ENCODE data around the gene GABRG3. TPM values are rescaled to one million over a fixed set of nuclear protein-coding genes. Genes with fewer than 3 reads are reported as not detected.

The GABRG3 gene
- total RNA-seq, 1 experiment from 2014 or later: 0.15 TPM

DNA sequence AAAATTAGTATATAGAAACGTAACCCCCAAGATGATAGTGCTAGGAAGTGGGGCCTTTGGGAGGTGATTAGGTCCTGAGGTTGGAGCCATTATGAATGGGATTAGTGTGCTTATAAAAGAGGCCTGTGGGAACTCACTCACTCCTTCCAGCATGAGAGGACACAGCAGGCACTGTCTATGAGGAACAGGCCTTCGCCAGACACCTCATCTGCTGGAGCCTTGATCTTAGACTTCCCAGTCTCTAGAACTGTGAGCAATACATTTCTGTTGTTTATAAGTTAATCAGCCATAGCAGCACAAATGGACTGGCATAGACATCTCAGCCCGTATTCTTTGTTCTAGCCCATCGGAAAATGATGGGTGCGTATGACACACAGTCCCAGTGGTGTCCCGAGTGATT lies 152.3 kb downstream of the GABRG3 start:
- H3K14ac ChIP-seq (ENCODE audit: insufficient read depth, low read length): no peak overlapping the region
- no peak overlapping the region for H2AK5ac ChIP-seq (ENCODE audit: insufficient read length, low read length)
- no peaks in the 10 kb centered on the region for H3K23me2 ChIP-seq (ENCODE audit: insufficient read length, low read depth, low read length, poor library complexity, severe bottlenecking)
- no peak overlapping the region for H3T11ph ChIP-seq (ENCODE audit: low read length)
- WGBS (ENCODE audit: extremely low coverage, insufficient read length, low lambda C conversion rate): no CpG with 5 or more reads among the region's 6 CpGs
- Mint-ChIP-seq H3K27me3 (ENCODE audit: low read depth) (no peaks in the 10 kb centered on the region), H3K9me3 (no peaks in the 10 kb centered on the region), H3K4me1 (no peaks in the 10 kb centered on the region), H3K4me3 (no peak overlapping the region), H3K36me3 (ENCODE audit: insufficient read depth in 1 of 3, low read depth in 3 of 3) (no peaks in the 10 kb centered on the region; a peak in 1 of 7 replicates), H3K27ac (peak overlapping the region in 1 of 3 experiments; percentile 81; a peak in 2 of 7 replicates)
- no peak for DNase-seq
- no peaks in the 10 kb centered on the region for H4K20me1 ChIP-seq (ENCODE audit: control insufficient read depth, insufficient read depth, insufficient read length)
- no peak overlapping the region for H2AFZ ChIP-seq (ENCODE audit: low read length)
- H2BK5ac ChIP-seq (ENCODE audit: insufficient read length, low read length): no peak overlapping the region
- H2BK15ac ChIP-seq (ENCODE audit: low read depth, low read length): no peak overlapping the region
- H3K9me3 ChIP-seq (ENCODE audit: control insufficient read depth, low read depth, low read length): no peaks in the 10 kb centered on the region
- H2BK20ac ChIP-seq (ENCODE audit: low read depth, low read length, poor library complexity, severe bottlenecking): no peak overlapping the region
- no peak overlapping the region for H3K4me2 ChIP-seq (ENCODE audit: insufficient read depth, insufficient read length, low read length)
- no peak overlapping the region for H2BK12ac ChIP-seq (ENCODE audit: insufficient read length, low read depth, low read length)
- no peak overlapping the region for H3K18ac ChIP-seq (ENCODE audit: insufficient read length, low read depth, low read length)
- H3K79me2 ChIP-seq (ENCODE audit: insufficient read depth, low read length): no peaks in the 10 kb centered on the region
- no peaks in the 10 kb centered on the region for H3K4me1 ChIP-seq (ENCODE audit: insufficient read depth, low read length)
- no peak overlapping the region for H3K4ac ChIP-seq (ENCODE audit: low read depth, low read length)
- H4K91ac ChIP-seq (ENCODE audit: insufficient read length, low read depth, low read length): no peak overlapping the region
- no peak overlapping the region for H2BK120ac ChIP-seq (ENCODE audit: low read depth, low read length, poor library complexity, severe bottlenecking)
- no peak overlapping the region for H4K8ac ChIP-seq (replicated peaks; ENCODE audit: insufficient read length, low read depth, low read length)
- TF ChIP-seq, protein P1, sequence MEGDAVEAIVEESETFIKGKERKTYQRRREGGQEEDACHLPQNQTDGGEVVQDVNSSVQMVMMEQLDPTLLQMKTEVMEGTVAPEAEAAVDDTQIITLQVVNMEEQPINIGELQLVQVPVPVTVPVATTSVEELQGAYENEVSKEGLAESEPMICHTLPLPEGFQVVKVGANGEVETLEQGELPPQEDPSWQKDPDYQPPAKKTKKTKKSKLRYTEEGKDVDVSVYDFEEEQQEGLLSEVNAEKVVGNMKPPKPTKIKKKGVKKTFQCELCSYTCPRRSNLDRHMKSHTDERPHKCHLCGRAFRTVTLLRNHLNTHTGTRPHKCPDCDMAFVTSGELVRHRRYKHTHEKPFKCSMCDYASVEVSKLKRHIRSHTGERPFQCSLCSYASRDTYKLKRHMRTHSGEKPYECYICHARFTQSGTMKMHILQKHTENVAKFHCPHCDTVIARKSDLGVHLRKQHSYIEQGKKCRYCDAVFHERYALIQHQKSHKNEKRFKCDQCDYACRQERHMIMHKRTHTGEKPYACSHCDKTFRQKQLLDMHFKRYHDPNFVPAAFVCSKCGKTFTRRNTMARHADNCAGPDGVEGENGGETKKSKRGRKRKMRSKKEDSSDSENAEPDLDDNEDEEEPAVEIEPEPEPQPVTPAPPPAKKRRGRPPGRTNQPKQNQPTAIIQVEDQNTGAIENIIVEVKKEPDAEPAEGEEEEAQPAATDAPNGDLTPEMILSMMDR (conservative IDR thresholded peaks at IDR 0.05): no peak
- no peak overlapping the region for H3K27ac ChIP-seq (ENCODE audit: insufficient read length, low read depth, low read length)
- no peaks in the 10 kb centered on the region for H3K27me3 ChIP-seq (ENCODE audit: insufficient read depth, low read length)
- H3K23ac ChIP-seq (ENCODE audit: insufficient read length, low read depth, low read length): no peak overlapping the region
- no peak overlapping the region for H3K9ac ChIP-seq (ENCODE audit: extremely low read depth, insufficient read length, low read length)
- no peak overlapping the region for H3K56ac ChIP-seq (ENCODE audit: insufficient read length, low read depth, low read length)
- H4K5ac ChIP-seq (ENCODE audit: insufficient read length, low read depth, low read length): no peak overlapping the region
- no peaks in the 10 kb centered on the region for H3K79me1 ChIP-seq (ENCODE audit: insufficient read depth, low read depth, low read length, poor library complexity, severe bottlenecking)
